ENCODE results near the gene SHISA9.
"Not testable (repeated sequence)": the region's sequence is repeated elsewhere in the genome, so short reads cannot be mapped to it uniquely, and the experiment has no call there.

Gene SHISA9

DNA sequence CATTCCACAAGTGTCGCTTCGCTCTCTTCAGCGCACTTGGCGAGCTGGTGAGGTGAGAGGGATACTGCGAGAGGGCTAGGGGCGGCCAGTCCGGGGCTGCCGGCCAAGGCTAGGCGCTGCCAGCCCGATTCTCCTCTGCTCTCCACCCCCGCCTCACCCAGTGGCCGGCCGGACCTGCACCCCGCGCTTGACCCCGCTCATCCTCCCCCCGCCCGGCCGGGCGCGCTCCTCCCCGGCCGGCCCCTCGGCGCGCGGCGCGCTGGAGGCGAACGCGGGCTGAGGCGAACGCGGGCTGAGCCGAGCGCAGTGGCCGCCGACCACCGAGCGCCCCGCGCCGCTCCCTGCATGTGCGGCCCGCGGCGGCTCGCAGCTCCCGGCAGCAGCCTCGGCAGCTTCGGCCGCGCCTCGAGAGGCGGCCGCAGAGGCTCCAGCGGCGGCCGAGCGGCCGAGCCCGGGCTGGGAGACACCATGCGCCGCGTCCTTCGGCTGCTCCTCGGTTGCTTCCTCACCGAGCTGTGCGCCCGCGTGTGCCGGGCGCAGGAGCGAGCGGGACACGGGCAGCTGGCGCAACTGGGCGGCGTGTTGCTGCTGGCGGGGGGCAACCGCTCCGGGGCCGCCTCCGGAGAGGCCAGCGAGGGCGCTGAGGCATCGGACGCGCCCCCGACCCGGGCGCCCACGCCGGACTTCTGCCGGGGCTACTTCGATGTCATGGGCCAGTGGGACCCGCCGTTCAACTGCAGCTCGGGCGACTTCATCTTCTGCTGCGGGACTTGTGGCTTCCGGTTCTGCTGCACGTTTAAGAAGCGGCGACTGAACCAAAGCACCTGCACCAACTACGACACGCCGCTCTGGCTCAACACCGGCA is at the start of gene SHISA9:
TSS of gene SHISA9 (plus strand) at position 2 of the 865 bp plus-strand sequence.
- DNase-seq: no peak

DNA sequence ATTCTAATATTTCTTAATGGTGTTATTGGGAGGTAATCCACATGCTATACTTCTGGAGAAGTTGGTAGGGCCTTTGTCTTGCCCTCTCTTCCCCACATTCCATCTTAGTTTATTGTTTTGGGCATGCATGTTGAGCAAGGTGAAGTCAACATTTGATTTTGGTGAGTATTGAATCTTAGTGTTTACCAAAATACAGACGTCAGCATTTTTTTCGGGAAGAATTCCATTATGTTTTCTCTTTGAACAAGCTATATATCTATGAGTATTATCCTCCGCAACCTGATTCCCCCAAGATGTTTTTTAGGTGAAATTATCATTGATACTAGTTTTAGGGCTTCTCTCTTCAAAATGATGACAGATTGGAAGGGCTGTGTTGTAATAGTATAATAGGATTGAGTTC is 47.4 kb upstream of the SHISA9 start:
- DNase-seq: no peak

DNA sequence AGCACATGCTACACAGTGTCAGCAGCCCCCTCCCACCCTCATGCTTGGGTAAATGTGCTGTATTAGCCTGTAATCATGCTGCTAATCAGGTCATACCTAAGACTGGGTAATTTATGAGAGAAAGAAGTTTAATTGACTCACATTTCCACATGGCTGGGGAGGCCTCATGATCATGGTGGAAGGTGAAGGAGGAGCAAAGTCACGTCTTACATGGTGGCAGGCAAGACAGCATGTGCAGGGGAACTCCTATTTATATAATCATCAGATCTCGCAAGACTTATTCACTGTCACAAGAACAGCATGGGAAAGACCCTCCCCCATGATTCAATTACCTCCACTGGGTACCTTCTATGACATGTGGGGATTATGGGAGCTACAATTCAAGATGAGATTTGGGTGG is 44.0 kb upstream of the SHISA9 start:
- not testable (repeated sequence) for DNase-seq

DNA sequence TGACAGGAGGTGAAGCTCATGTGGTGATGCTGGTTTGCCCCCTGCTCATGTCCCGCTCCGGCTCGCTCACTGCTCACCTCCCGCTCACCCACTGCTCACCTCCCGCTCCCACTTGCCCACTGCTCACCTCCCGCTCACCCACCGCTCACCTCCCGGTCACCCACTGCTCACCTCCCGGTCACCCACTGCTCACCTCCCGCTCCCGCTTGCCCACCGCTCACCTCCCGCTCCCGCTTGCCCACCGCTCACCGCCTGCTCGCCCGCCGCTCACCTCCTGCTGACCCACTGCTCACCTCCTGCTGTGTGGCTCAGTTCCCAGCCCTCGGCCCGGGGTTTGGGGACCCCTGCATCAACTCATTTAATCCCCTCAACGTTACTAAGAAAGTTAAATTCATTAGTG is 39.1 kb upstream of the SHISA9 start:
- no peak for DNase-seq

DNA sequence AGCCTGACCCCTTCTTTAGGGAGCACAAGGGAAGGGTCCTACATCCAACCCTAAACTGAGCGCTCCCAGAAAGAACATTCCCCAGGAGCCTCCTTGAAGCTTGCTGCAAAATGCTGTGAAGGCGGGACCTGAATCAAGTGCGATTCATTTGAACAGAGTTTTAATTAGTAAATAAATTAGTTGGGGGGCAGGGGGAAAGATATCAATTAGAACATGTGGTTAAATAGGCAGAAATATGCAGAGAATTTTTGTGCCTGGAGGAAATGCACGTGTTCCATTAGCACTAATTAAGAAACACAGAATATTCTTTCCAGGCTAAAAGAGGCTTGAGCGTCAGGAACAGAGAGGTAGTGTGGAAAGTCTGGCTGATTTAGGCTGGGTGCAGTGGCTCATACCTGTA is 38.5 kb upstream of the SHISA9 start:
- DNase-seq: no peak

DNA sequence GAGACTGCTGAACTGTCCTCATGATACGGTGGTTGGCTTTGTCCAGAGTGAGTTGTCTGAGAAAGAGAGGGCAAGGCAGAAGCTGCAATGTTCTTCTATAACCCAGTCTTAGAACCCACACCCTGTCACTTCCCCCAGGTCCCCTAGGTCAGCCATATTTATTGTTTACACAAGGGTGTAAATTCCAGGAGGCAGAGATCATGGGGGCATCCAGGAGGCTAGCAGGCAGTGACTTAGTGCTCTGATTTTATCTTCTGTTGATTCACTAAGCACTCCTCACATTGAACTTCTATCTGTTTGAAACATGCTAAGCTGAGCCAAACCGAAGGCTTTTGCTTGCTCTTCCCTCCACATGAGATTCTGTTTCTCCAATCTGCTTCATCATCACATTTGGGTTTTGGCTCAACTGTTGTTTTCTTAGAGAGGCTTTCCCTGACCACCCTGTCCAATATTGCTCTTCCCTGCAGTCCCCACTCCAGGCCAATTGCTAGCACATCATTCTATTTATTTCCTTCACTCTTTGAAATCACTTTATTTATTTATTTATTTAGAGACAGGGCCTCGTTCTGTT is 34.3 kb upstream of the SHISA9 start:
- no peak for DNase-seq

DNA sequence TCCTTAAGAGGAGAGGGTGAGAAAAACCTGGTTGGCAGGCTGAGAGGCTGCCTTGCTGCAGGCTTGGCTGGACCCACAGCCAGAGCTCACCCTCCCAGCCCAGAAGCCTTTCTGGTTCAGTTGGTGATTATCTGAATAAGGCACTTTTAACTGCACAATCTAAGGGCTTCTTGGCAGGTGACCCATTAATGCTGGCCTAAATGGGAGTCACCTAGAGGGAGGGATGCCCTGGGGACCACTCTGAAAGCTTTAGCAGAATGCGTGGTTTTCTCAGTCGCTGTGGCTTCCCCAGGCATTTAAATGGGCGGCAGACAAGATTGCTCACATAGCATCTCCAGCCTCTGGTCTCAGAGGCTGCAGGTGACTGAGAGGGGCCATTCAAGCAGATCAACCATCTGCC is 33.2 kb upstream of the SHISA9 start:
- DNase-seq: no peak

DNA sequence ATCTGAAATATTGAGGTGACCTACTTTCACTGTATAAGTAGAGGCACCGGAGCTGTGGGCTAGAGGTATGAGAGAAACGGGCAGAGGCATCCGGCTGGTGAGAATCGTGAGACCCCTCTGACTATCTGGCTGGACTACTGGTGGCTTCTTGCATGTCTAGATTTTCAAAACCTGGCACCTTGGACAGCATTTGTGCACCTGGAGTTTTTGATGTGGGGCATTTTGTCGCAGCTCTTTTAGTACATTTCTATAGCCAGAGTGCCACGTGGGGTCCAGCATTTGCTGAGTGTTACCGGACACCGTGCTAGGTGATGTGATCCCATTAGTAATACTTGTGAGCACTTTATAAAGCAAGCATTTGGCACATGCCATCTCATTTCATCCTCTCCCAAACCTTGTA is 32.6 kb upstream of the SHISA9 start:
- no peak for DNase-seq

DNA sequence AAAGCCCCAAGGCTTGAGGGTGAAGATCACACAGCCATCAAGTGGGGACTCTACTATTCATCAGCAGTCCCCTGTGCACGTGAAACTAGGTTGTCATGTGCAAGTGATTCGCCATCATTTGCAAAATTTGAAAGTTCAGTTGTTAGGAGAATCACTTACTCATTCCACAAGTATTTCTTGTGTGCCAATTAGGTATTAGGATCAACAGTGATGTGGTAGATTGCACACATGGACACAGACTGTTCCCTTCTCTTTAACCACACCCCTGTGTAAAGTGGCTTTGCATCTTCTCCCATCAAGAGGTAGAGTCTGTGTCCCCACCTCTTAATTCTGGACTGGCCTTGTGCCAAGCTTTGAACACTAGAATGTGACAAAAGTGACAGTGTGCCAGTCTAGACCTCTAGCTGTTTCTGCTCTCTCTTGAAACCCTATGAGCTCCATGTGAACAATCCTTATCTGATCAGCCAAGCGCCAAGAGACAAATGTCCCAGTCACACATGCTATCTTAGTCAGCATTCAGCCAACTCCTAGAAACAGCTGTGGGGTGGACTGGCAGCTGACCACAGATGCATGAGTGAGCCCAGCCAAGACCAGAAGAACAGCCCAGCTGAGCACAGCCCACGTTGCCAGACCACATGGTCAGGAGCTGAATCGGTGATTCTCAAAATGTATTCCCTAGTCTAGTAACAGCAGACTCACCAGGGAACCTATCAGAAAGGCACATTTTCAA is 31.5 kb upstream of the SHISA9 start:
- DNase-seq: no peak

DNA sequence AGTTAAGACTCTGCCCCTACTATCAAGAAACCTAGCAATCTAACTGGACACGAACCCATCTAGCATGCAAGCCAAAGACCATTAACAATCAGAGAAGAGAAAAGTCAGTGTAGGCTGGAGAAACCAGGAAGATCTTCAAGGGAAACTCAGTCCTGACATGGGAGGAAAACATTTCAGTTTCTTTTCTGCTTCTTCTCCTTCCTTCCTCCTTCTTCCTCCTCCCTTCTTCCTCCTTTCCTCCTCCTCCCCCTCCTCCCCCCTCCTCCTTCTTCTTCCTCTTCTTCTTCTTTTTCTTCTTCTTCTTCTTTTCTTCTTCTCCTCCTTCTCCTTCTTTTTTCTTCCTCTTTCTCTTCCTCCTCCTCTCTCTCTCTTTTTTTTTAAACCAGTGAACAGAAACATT is 29.6 kb upstream of the SHISA9 start:
- no peak for DNase-seq

DNA sequence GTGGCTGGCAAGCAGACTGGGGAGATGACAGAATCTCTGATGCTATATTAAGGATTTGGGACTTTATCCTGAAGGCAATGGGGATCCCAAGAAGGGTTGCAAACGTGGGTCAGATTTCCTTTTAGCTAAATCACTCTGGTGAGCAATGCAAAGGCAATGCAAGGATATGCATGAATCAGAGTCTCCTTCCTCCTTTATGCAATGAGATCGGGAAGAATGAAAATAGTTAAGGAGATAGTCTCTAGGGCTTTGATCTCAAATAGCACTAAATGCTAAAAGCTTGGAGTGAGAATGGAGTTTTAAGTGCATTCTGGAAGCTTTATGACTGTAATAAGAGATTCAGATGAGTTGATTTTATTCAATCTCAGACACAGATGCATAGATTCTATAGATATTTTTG is 27.2 kb upstream of the SHISA9 start:
- DNase-seq: no peak

DNA sequence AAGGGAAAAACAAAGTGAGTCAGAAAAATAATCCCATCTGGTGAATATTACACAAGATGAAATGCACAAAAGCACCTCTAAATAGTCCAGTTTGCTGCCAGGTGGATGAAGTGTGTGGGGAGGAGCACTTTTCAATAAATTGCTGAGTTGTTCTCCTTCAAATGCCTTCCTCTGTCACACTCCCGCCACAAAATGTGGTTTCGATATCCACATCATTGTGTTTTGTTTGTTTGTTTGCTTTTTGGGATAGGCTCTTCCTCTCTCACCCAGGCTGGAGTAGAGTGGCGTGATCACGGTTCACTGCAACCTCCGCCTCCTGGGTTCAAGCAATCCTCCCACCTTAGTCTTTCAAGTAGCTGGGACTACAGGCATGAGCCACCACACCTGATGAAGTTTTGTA is 24.6 kb upstream of the SHISA9 start:
- DNase-seq: no peak

DNA sequence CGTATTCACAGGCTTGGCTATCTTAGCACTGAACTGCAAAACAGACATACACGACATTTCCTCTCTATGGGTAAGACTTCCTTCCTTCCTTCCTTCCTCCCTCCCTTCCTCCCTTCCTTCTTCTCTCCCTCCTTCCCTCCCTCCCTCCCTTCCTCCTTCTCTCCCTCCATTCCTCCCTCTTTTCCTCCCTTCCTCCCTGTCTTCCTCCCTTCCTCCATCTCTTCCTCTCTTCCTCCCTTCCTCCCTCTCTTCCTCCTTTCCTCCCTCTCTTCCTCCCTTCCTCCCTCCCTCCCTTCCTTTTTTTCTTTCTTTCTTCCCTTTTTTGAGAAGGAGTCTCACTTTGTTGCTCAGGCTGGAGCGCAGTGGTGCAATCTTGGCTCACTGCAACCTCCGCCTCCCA is 22.4 kb upstream of the SHISA9 start:
- DNase-seq: no peak

DNA sequence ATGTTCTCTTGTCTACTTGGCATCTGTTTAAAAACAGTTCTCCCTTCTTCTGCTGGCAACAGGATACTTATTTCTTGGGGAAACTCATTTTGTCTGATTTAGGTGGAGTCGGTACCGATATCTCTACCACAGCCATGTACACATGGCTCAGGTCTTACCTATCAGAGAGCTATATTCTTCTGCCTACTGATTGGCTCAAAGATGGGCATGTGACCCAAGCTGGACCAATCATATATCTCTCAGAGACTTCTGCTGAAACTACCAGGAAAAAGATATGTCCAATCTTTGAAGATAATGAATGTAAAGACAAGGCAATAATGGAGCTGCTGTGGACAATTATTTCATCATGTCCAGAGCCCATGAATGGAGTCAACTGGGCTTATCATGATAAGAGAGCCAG is 21.6 kb upstream of the SHISA9 start:
- no peak for DNase-seq

DNA sequence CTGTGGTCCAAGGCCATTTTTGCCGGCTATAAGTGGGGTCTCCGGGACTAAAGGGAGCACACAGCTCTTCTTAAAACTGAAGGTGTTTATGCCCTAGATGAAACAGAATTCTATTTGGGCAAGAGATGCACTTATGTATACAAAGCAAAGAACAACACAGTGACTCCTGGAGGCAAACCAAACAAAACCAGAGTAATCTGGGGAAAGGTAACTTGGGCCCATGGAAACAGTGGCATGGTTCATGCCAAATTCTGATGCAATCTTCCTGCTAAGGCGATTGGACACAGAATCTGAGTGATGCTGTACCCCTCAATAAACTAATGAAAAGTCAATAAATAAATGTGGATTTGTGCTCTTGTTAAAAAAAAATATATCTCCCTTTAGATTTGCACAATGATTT is 20.2 kb upstream of the SHISA9 start:
- DNase-seq: no peak

DNA sequence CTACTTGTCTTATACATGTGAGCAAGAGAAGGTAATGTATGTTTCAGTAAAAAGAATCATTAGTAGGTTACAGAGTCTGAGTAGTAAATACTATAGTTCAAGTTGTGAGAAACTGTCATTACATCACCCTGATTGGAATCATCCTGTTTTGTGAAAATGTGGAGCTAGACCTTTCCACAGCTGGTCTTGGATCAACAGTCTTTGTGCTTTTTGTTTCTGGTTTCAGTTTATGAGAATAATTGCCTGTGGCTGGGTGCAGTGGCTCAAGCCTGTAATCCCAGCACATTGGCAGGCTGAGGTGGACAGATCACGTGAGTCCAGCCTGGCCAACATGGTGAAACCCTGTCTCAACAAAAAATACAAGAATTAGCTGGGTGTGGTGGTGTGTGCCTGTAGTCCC is 19.7 kb upstream of the SHISA9 start:
- DNase-seq: no peak

DNA sequence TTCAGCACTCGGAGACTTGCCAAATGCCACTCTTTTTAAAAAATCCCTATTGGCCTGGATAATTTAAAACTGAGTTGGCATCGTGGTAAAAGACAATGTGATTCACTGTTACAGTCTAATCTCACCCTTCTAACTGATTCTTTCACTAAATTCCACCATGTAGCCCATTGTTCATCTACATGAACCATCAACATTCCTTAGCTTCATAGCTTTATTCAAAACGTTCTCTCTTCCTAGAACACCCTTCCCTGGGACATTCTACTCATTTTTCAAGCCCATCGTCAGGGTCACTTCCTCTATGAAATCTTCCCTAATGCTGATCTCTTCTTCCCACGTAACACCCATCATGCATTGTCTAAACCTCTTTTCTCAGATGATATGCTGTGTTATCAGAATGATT is 15.7 kb upstream of the SHISA9 start:
- DNase-seq: no peak

DNA sequence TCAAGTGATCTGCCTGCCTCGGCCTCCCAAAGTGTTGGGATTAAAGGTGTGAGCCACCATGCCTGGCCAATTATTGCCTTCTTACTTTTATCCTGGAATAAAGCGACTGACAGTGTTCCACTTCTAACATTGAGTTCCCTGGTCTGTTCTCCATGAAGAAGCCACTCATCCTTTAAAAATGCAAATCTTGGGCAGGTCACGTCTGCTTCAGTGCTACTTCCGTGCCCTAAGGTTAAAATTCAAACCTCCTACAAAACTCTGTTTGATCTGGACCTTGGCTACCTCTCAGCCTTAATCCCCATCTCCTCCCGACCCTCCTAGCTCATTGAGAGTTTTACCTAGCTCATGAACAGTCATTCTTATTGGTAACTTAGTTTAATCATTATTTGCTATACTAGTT is 9.6 kb upstream of the SHISA9 start:
- no peak for DNase-seq

DNA sequence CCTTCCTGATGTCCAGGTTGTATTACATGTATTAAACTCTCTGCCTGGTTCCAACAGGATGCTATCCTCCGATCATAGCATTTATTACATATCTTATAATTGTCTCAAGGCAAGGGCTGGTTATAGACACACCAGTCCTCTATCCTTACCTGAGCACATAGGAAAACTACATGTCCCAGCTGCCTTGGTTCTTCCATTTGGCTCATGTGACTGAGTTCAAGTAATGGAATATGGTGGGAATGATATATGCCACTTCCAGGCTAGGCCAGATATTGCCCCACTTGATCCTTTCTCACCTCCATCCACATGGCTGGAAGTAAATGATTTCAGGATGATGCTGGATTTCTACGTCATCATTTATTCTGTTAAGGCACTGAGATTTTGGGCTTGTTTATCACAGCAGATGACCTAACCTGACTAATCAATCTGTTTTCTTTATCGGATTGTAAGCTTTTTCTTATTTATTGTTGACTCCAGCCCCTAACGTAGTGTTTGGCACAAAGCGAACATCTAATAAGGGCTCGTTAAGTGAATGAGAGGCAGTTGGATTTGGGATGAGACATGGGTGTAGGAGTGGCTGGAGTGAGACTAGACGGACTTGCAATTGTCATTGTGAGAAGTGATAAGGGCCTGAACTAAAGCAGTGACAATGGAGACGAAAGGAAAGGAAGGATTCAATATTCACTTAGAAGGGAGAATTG is 8.2 kb upstream of the SHISA9 start:
- no peak for DNase-seq

DNA sequence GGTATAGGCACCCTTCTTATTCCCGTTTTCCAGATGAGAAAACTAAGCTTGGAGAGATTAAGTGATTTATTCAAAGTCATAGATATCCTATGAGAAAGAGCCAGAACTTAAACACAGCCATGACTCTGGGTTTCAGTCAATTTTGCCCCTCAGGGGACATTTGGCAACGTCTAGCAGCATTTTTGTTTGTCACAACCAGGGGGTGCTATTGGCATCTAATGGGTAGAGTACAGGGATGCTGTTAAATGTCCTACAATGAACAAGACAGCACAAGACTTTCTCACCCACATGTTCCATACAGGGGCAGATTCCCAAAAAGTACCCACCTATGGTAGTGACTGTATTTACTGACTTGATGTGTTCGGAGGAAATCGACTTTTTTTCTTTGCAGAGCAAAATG is 4.8 kb upstream of the SHISA9 start:
- no peak for DNase-seq

DNA sequence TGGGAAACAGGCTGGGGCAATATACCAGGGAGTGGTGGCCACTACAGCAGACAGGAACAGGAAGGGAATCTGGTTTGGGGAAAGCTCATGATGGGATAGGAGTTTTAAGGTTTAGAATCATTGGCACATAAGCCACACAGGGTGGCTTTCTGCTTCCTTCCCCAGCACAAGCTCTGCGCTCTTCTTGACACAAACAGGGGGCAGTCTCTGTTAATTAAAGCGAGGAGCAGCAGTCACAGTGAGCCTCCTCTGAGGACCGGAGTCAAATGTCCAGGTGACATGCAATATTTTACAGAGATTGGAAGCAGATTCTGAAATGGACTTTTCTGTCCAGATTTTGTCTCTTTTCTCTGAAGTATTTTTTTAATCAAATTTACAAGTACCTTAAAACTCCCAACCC is 2.8 kb upstream of the SHISA9 start:
- DNase-seq: no peak

DNA sequence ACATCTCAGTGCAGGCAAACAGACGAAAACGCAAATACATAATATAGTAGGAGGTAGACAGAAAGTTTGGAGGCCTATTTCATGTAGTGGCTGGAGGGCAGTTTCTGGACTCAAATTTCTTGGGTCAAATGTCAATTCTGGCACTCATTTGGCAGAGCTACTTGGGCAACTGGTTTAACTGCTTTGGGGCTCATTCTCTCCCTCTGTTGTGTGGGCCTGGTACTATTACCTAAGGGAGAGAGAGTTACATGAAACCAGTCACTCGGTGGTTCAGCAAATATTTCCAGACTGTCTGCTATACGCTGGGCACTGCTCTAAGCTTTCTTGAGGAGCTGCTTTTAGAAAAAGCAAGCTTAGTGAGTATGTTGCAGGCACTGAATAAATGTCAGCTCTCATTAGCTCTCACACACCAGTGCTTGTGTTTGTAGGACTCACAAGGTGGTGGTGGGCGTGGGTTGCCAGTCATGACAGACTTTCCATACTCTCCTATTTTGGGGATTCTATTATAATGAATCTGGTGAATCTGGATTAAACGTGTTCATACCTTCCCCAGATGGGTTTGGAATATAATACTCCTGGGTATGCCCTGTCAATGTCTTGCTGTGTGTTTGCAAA is 1.8 kb upstream of the SHISA9 start:
- no peak for DNase-seq

DNA sequence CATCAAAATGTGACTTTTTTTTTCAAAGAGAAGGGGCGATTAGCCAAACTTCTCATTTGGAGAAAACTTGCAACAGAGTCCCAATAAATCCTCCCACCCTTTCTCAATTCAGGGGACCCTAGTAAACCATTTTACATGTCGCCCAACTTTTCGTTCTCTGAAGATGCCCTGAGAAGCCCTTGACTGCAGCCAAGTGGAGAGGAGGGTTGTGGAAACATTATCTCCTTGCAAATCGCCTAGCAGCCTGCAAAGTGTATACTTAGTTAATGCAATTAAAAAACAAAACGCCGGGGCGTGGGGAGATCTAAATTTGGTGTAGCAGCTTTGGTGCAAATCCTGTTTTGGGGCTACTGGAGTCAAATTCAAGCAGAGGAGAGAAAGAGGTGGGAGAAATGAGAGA is 1.2 kb upstream of the SHISA9 start:
- DNase-seq: no peak
